ENCODE results near the gene CARD19. TPM values are rescaled to one million over a fixed set of nuclear protein-coding genes. Genes with fewer than 3 reads are reported as not detected.

Gene CARD19
- total RNA-seq (2014; rRNA removed; shearing (Covaris generic)), result 24.7 and 36.8 TPM in 2 replicates
- 48.3 and 48.9 TPM in 2 replicates for polyA plus RNA-seq (2016; fragmentation: Nextera tagmentation; extraction: Ambion mirVana)
- long read RNA-seq, transcript CARD19-201 (6 exons, 855 nt), result major isoform, 7 of 10 reads
- long read RNA-seq, partial matches to known transcripts, result 0 of 10 reads
- long read RNA-seq, other reads (novel, unspliced or antisense), result 1 of 10 reads

GRCh38 chr9:93096131-93096802 lies at the start of gene CARD19:
Gene CARD19 (plus strand): TSS chr9:93096217. CDS start chr9:93096346, 129 bp downstream.
- peak; percentile 44 for DNase-seq (ENCODE audit: low spot score)

More at GRCh38 chr9:93096131-93096802, at the start of gene CARD19:
- Histone ChIP-seq H3K4me2 (peak within 1 kb of the TSS; percentile 94), H2AFZ (peak within 1 kb of the TSS; percentile 97), H3K36me3 (ENCODE audit: insufficient read depth) (no peaks in the 10 kb centered on the region; the same call in 1 of the 2 replicates), H3K4me3 (peak within 1 kb of the TSS; percentile 92), H3K27me3 (ENCODE audit: insufficient read depth) (peaks cover 8% of the 10 kb centered on the region; the same call in 1 of the 2 replicates), H3K79me2 (replicated peaks; ENCODE audit: insufficient read depth) (peaks cover 14% of the 10 kb centered on the region), H4K20me1 (replicated peaks; ENCODE audit: insufficient read depth) (no peaks in the 10 kb centered on the region), H3K4me1 (ENCODE audit: insufficient read depth) (0 out of 2 replicates have a peak, but pooled peaks cover 3% of the 10 kb centered on the region), H3K9me2 (ENCODE audit: insufficient read depth) (no peaks in the 10 kb centered on the region), H3K27ac (ENCODE audit: low read depth) (peak within 1 kb of the TSS; percentile 81), H3F3A (replicated peaks; ENCODE audit: low read depth) (0 out of 2 replicates have a peak, but pooled peaks cover 8% of the 10 kb centered on the region)
- peaks cover 10% of the 10 kb centered on the region for H3K4me1 Mint-ChIP-seq
- H3K36me3 Mint-ChIP-seq (ENCODE audit: low read depth), result no peaks in the 10 kb centered on the region
- H3K4me3 Mint-ChIP-seq, result peak within 1 kb of the TSS; percentile 82
- no peaks in the 10 kb centered on the region; the same call in 2 of the 3 replicates for H3K9me3 Mint-ChIP-seq
- H3K27ac Mint-ChIP-seq, result peak within 1 kb of the TSS; percentile 93; the same call in 1 of the 2 replicates
- TF ChIP-seq, protein P1, sequence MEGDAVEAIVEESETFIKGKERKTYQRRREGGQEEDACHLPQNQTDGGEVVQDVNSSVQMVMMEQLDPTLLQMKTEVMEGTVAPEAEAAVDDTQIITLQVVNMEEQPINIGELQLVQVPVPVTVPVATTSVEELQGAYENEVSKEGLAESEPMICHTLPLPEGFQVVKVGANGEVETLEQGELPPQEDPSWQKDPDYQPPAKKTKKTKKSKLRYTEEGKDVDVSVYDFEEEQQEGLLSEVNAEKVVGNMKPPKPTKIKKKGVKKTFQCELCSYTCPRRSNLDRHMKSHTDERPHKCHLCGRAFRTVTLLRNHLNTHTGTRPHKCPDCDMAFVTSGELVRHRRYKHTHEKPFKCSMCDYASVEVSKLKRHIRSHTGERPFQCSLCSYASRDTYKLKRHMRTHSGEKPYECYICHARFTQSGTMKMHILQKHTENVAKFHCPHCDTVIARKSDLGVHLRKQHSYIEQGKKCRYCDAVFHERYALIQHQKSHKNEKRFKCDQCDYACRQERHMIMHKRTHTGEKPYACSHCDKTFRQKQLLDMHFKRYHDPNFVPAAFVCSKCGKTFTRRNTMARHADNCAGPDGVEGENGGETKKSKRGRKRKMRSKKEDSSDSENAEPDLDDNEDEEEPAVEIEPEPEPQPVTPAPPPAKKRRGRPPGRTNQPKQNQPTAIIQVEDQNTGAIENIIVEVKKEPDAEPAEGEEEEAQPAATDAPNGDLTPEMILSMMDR (conservative IDR thresholded peaks at IDR 0.05; ENCODE audit: low read depth in 2 of 2), result no peak
- TF ChIP-seq POLR2AphosphoS5 (IDR thresholded peaks at IDR 0.05; ENCODE audit: low read depth) (peak; percentile 63), EZH2 (IDR thresholded peaks at IDR 0.05; ENCODE audit: low read depth, unreplicated experiment) (no peak)
- TF ChIP-seq, protein P2, sequence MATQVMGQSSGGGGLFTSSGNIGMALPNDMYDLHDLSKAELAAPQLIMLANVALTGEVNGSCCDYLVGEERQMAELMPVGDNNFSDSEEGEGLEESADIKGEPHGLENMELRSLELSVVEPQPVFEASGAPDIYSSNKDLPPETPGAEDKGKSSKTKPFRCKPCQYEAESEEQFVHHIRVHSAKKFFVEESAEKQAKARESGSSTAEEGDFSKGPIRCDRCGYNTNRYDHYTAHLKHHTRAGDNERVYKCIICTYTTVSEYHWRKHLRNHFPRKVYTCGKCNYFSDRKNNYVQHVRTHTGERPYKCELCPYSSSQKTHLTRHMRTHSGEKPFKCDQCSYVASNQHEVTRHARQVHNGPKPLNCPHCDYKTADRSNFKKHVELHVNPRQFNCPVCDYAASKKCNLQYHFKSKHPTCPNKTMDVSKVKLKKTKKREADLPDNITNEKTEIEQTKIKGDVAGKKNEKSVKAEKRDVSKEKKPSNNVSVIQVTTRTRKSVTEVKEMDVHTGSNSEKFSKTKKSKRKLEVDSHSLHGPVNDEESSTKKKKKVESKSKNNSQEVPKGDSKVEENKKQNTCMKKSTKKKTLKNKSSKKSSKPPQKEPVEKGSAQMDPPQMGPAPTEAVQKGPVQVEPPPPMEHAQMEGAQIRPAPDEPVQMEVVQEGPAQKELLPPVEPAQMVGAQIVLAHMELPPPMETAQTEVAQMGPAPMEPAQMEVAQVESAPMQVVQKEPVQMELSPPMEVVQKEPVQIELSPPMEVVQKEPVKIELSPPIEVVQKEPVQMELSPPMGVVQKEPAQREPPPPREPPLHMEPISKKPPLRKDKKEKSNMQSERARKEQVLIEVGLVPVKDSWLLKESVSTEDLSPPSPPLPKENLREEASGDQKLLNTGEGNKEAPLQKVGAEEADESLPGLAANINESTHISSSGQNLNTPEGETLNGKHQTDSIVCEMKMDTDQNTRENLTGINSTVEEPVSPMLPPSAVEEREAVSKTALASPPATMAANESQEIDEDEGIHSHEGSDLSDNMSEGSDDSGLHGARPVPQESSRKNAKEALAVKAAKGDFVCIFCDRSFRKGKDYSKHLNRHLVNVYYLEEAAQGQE (IDR thresholded peaks at IDR 0.05; ENCODE audit: unreplicated experiment), result no peak
- ATAC-seq, result peak; percentile 71
- H3K27me3 Mint-ChIP-seq (ENCODE audit: insufficient read depth, low read depth, poor library complexity), result peaks cover 7% of the 10 kb centered on the region
